Uterus (tissue), 2 donors: ENCODE results near the gene LUZP4.

ENCODE experiments used
- CTCF ChIP-seq, 4 experiments: fragments of 200-600 bp in 2 of 4; fragments of 450-650 bp in 2 of 4; sonication (generic) in 2 of 4; IDR thresholded peaks; one replicate each; pipeline ENCODE4 v1.5.1; 2016 to 2019; ENCODE audit warnings: antibody characterized with exemption in 4 of 4, mild to moderate bottlenecking in 2 of 4, moderate library complexity in 1 of 4
- POLR2A ChIP-seq, 2 donors: fragments of 450-650 bp; IDR thresholded peaks; one replicate each; pipeline ENCODE4 v1.6.1; 2016; ENCODE audit warnings: antibody characterized with exemption in 2 of 2, mild to moderate bottlenecking in 1 of 2, moderate library complexity in 1 of 2

- no peak for TF ChIP-seq CTCF (IDR thresholded peaks at IDR 0.05)
- no peak for TF ChIP-seq POLR2A (IDR thresholded peaks at IDR 0.05)
Observed at GRCh38 chrX:115284877-115285276, 4.6 kb upstream of the LUZP4 start.
